Measurements from ENCODE around the gene KCNJ14.
A peak's percentile ranks its signal among the peaks of the same experiment; 100 is the strongest.

KCNJ14 gene

GRCh38 chr19:48445606-48446481 lies 9.5 kb upstream of the KCNJ14 start, which contains the start of gene GRWD1:
GRWD1 (plus strand) TSS chr19:48445983; CDS start chr19:48446006, 23 bp downstream.
- DNase-seq: peak; percentile 91

- no peak for DNase-seq
Observed at GRCh38 chr19:48446579-48446978, 8.8 kb upstream of the KCNJ14 start.

- no peak for DNase-seq
Observed at GRCh38 chr19:48448563-48448962, 6.8 kb upstream of the KCNJ14 start.

- DNase-seq: no peak
Observed at GRCh38 chr19:48450441-48450840, 4.9 kb upstream of the KCNJ14 start.

- no peak for DNase-seq
Observed at GRCh38 chr19:48450863-48451262, 4.5 kb upstream of the KCNJ14 start.

GRCh38 chr19:48451624-48452023 lies 3.8 kb upstream of the KCNJ14 start:
- no peak for DNase-seq

- no peak for DNase-seq
Observed at GRCh38 chr19:48452289-48453190, 2.8 kb upstream of the KCNJ14 start.

GRCh38 chr19:48454150-48454730 lies 1.1 kb upstream of the KCNJ14 start:
- no peak for DNase-seq

GRCh38 chr19:48455908-48456562 lies 661 bp downstream of the KCNJ14 start:
- DNase-seq: no peak

GRCh38 chr19:48456864-48457263 lies 1.5 kb downstream of the KCNJ14 start:
- no peak for DNase-seq

GRCh38 chr19:48458016-48458415 lies 2.6 kb downstream of the KCNJ14 start:
- DNase-seq: no peak

GRCh38 chr19:48461651-48461981 lies 6.2 kb downstream of the KCNJ14 start:
- DNase-seq: no peak

GRCh38 chr19:48461982-48462655 lies 6.7 kb downstream of the KCNJ14 start:
- no peak for DNase-seq

- no peak for DNase-seq
Observed at GRCh38 chr19:48465215-48465614, 9.8 kb downstream of the KCNJ14 start.

GRCh38 chr19:48466561-48467325 lies 11.4 kb downstream of the KCNJ14 start:
- no peak for DNase-seq

GRCh38 chr19:48468772-48469288 lies 13.5 kb downstream of the KCNJ14 start:
- peak; percentile 98 for DNase-seq

- DNase-seq: no peak
Observed at GRCh38 chr19:48469289-48469881, 14.0 kb downstream of the KCNJ14 start, which contains the start of gene CYTH2. CYTH2 (plus strand) TSS chr19:48469369; CDS start chr19:48469508, 139 bp downstream.

GRCh38 chr19:48469934-48470680 lies 14.7 kb downstream of the KCNJ14 start:
- DNase-seq: no peak

GRCh38 chr19:48470856-48471255 lies 15.5 kb downstream of the KCNJ14 start:
- no peak for DNase-seq

GRCh38 chr19:48471836-48472235 lies 16.5 kb downstream of the KCNJ14 start:
- no peak for DNase-seq
